SJCRH30 (cell line): ENCODE results near the gene PWWP2A. TPM values are rescaled to one million over a fixed set of nuclear protein-coding genes. Genes with fewer than 3 reads are reported as not detected.

ENCODE experiments used
- DNase-seq, 2 experiments: peaks; one replicate each; pipeline ENCODE4 v3.0.0-alpha.2; 2015 to 2020
- H3K27ac ChIP-seq: fragments of 250-450 bp; sonication (Bioruptor Pico); 2 replicates; pipeline ENCODE4 v1.5.1; 2020; ENCODE audit warnings: mild to moderate bottlenecking, moderate library complexity
- H3K27me3 ChIP-seq: fragments of 250-450 bp; sonication (Bioruptor Pico); 2 replicates; pipeline ENCODE4 v1.5.1; 2020; ENCODE audit warnings: mild to moderate bottlenecking, moderate library complexity
- H3K36me3 ChIP-seq: fragments of 250-450 bp; sonication (Bioruptor Pico); 2 replicates; pipeline ENCODE4 v1.5.1; 2020; ENCODE audit warnings: mild to moderate bottlenecking, moderate library complexity
- H3K4me1 ChIP-seq: fragments of 250-450 bp; sonication (Bioruptor Pico); 2 replicates; pipeline ENCODE4 v1.5.1; 2020; ENCODE audit warnings: mild to moderate bottlenecking, moderate library complexity
- H3K4me3 ChIP-seq: fragments of 250-450 bp; sonication (Bioruptor Pico); 2 replicates; pipeline ENCODE4 v1.5.1; 2020; ENCODE audit warnings: mild to moderate bottlenecking, moderate library complexity
- H3K9me3 ChIP-seq: fragments of 250-450 bp; sonication (Bioruptor Pico); replicated peaks from 2 replicates; pipeline ENCODE4 v1.5.1; 2020; ENCODE audit warnings: mild to moderate bottlenecking, moderate library complexity
- total RNA-seq: library from RNA; depleted of rRNA; stranded (reverse); fragments of >200 nt; shearing (Covaris generic); gene quantifications from 2 replicates; pipeline ENCODE4 v1.2.3, GENCODE V29; 2014

PWWP2A gene
- total RNA-seq, 1 experiment from 2014 or later, result 27.3 TPM

- no peaks in the 10 kb centered on the region for H3K4me1 ChIP-seq
- H3K4me3 ChIP-seq, result no peak overlapping the region
- H3K9me3 ChIP-seq, result no peaks in the 10 kb centered on the region
- no peak for DNase-seq
- H3K27me3 ChIP-seq, result no peaks in the 10 kb centered on the region
- peaks cover 34% of the 10 kb centered on the region for H3K36me3 ChIP-seq
- no peak overlapping the region for H3K27ac ChIP-seq
These were observed 23.1 kb downstream of the PWWP2A start for GRCh38 chr5:160096178-160096577.

GRCh38 chr5:160092960-160093707, 26.1 kb downstream of the PWWP2A start:
- no peaks in the 10 kb centered on the region for H3K9me3 ChIP-seq
- no peak overlapping the region for H3K4me3 ChIP-seq
- DNase-seq, result no peak
- no peak overlapping the region for H3K27ac ChIP-seq
- H3K27me3 ChIP-seq, result no peaks in the 10 kb centered on the region
- H3K36me3 ChIP-seq, result peaks cover 24% of the 10 kb centered on the region
- H3K4me1 ChIP-seq, result no peaks in the 10 kb centered on the region

DNA sequence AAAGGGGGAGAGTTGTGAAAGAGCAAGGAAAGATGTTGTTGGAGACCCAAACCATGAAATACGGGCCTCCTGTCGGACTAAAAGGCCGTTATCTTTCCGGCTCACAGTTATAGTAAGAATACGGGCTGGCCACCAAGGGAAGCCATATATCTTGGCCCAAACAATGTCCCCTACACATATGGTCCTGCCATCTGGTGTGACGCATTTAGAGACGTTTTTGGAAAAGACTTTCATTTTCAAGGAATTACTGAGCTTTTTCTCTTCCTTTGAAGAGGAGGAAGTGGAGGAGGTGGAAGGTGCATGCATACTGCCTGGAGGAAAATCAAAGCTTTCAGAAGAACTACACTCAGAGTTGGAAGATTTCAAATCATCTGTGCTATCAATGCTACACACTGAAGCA, 26.7 kb downstream of the PWWP2A start:
- 0 out of 2 replicates have a peak, but pooled peaks cover 3% of the 10 kb centered on the region for H3K4me1 ChIP-seq
- H3K27me3 ChIP-seq, result no peaks in the 10 kb centered on the region
- peaks cover 24% of the 10 kb centered on the region for H3K36me3 ChIP-seq
- no peak overlapping the region for H3K4me3 ChIP-seq
- H3K27ac ChIP-seq, result no peak overlapping the region
- no peak for DNase-seq
- H3K9me3 ChIP-seq, result no peaks in the 10 kb centered on the region

- Histone ChIP-seq H3K36me3 (peaks cover 20% of the 10 kb centered on the region), H3K27ac (no peak overlapping the region), H3K4me3 (no peak overlapping the region), H3K9me3 (no peaks in the 10 kb centered on the region), H3K4me1 (0 out of 2 replicates have a peak, but pooled peaks cover 3% of the 10 kb centered on the region), H3K27me3 (no peaks in the 10 kb centered on the region)
- no peak for DNase-seq
These were observed 29.2 kb downstream of the PWWP2A start for GRCh38 chr5:160090059-160090458.

GRCh38 chr5:160089531-160089930, 29.7 kb downstream of the PWWP2A start:
- Histone ChIP-seq H3K36me3 (peaks cover 20% of the 10 kb centered on the region), H3K4me3 (no peak overlapping the region), H3K27ac (no peak overlapping the region), H3K27me3 (no peaks in the 10 kb centered on the region), H3K9me3 (no peaks in the 10 kb centered on the region), H3K4me1 (0 out of 2 replicates have a peak, but pooled peaks cover 3% of the 10 kb centered on the region)
- DNase-seq, result no peak

DNA sequence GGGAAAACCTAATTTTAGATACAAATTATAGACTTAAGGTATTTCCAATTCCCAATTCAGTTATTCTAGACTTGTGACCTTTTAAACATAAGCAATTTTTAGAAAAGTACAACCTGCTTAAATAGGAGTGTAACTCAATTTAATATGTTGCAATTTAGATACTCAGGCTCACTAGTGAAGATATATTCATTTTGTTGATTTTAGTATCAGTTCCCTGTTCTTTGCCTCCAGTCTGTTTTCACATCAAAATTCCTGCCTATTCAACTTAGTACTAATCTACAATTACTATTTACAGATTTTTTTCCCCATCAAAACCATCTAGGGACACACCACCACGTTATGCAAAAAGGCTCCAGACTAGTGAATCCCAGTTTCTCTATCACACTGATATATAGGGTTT, 30.4 kb downstream of the PWWP2A start:
- Histone ChIP-seq H3K36me3 (peaks cover 20% of the 10 kb centered on the region), H3K4me3 (no peak overlapping the region), H3K27ac (no peak overlapping the region), H3K27me3 (no peaks in the 10 kb centered on the region), H3K4me1 (peaks cover 4% of the 10 kb centered on the region), H3K9me3 (no peaks in the 10 kb centered on the region)
- DNase-seq, result no peak

DNA sequence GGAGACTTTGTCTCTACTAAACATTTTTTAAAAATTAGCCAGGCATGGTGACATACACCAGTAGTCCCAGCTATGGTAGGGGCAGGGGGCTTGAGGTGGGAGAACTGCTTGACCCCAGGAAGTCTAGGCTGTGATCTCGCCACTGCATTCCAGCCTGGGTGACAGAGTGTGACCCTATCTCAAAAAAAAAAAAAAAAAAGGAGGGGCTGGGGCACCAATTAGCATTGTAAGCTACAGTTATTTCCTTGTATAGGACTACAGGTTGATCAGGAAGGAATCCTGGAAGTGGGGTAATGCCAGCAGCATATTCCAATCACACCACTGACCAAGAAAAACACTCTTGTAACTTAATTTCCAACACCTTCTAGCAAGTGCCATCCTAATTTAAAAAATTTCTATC, 32.1 kb downstream of the PWWP2A start:
- Histone ChIP-seq H3K27ac (peak overlapping the region; percentile 21; the same call in 1 of the 2 replicates), H3K9me3 (no peaks in the 10 kb centered on the region), H3K4me3 (no peak overlapping the region)

GRCh38 chr5:160084144-160084543, 35.1 kb downstream of the PWWP2A start:
- no peak overlapping the region for H3K27ac ChIP-seq
- peaks cover 2% of the 10 kb centered on the region; the same call in 1 of the 2 replicates for H3K36me3 ChIP-seq
- no peaks in the 10 kb centered on the region for H3K27me3 ChIP-seq
- H3K4me3 ChIP-seq, result no peak overlapping the region
- H3K4me1 ChIP-seq, result peaks cover 25% of the 10 kb centered on the region
- H3K9me3 ChIP-seq, result no peaks in the 10 kb centered on the region
- DNase-seq, result no peak

More for the DNA sequence above, 32.1 kb downstream of the PWWP2A start:
- no peak for DNase-seq
- peaks cover 4% of the 10 kb centered on the region; the same call in 1 of the 2 replicates for H3K36me3 ChIP-seq
- H3K4me1 ChIP-seq, result peaks cover 19% of the 10 kb centered on the region
- no peaks in the 10 kb centered on the region for H3K27me3 ChIP-seq

DNA sequence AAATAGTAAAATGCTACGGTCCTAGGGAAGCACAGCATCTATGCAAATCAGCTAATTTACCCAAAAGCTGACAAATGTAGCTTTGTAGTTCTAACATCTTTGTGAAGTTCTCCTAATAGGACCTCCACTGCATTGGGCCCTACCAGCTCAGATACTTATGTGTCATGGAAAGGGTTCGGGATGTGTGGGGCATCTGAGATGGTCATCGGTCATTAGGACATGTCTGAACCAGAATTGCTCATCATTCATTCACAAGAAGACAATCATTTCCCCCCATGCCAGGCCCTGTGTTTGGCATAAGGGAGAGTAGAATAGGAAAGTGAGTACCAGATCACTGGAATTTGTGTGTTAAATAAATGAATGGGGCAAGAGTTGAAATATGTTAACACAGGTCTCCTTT, 35.7 kb downstream of the PWWP2A start:
- Histone ChIP-seq H3K36me3 (peaks cover 2% of the 10 kb centered on the region; the same call in 1 of the 2 replicates), H3K4me3 (no peak overlapping the region), H3K27ac (peak overlapping the region; percentile 18; the same call in 1 of the 2 replicates), H3K27me3 (no peaks in the 10 kb centered on the region), H3K4me1 (peaks cover 25% of the 10 kb centered on the region), H3K9me3 (no peaks in the 10 kb centered on the region)
- DNase-seq, result no peak

GRCh38 chr5:160082614-160083500, 36.4 kb downstream of the PWWP2A start:
- DNase-seq, result peak in 1 of 2 experiments; percentile 24
- Histone ChIP-seq H3K27ac (peak overlapping the region; percentile 18; the same call in 1 of the 2 replicates), H3K36me3 (peaks cover 2% of the 10 kb centered on the region; the same call in 1 of the 2 replicates), H3K4me3 (no peak overlapping the region), H3K4me1 (peaks cover 25% of the 10 kb centered on the region), H3K9me3 (no peaks in the 10 kb centered on the region), H3K27me3 (no peaks in the 10 kb centered on the region)

DNA sequence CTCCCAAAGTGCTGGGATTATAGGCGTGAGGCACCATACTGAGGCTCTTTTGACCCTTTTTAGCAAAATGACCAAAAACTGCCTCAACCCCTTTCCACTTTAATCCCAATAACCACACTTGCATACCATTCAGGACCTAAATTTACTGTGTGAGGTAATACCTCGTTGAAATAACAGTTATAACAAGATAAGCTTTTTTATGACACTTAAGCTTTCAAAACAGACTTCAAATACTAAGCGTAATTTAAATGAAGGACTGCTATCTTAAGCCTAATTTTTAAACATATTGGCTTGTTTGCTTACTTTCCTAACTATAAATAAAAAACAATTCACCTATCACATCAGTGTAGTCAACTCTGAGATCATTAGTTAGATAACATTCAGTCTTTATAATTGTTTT, 37.8 kb downstream of the PWWP2A start:
- Histone ChIP-seq H3K4me1 (peaks cover 22% of the 10 kb centered on the region), H3K4me3 (no peak overlapping the region), H3K9me3 (no peaks in the 10 kb centered on the region), H3K36me3 (peaks cover 2% of the 10 kb centered on the region; the same call in 1 of the 2 replicates), H3K27me3 (no peaks in the 10 kb centered on the region), H3K27ac (no peak overlapping the region)
- DNase-seq, result no peak

DNA sequence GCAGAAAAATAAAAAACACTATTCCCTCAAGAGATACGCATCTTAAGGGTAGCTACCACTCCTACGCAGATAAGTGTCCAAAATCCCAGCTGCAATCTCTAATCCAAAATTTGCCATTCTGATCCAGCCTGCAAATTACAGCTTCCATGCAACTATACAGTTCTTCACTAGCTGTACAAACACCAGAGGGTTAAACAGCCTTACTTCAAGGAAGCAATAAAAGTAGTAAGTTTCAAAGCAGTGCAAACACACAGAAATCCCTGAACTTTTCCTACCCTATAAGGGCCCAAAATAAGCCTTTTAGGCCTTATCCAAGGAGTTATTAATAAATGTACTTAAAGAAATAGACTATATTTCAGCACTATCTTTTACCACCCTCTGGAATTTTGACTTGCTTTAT, 39.5 kb downstream of the PWWP2A start:
- Histone ChIP-seq H3K4me1 (peaks cover 28% of the 10 kb centered on the region), H3K27ac (no peak overlapping the region), H3K9me3 (no peaks in the 10 kb centered on the region), H3K27me3 (no peaks in the 10 kb centered on the region), H3K36me3 (peaks cover 2% of the 10 kb centered on the region; the same call in 1 of the 2 replicates), H3K4me3 (no peak overlapping the region)
- DNase-seq, result no peak

GRCh38 chr5:160076997-160077396, 42.3 kb downstream of the PWWP2A start:
- peaks cover 2% of the 10 kb centered on the region; the same call in 1 of the 2 replicates for H3K36me3 ChIP-seq
- H3K4me1 ChIP-seq, result peaks cover 12% of the 10 kb centered on the region
- no peak for DNase-seq
- H3K9me3 ChIP-seq, result no peaks in the 10 kb centered on the region
- no peak overlapping the region for H3K27ac ChIP-seq
- no peak overlapping the region for H3K4me3 ChIP-seq
- H3K27me3 ChIP-seq, result no peaks in the 10 kb centered on the region

DNA sequence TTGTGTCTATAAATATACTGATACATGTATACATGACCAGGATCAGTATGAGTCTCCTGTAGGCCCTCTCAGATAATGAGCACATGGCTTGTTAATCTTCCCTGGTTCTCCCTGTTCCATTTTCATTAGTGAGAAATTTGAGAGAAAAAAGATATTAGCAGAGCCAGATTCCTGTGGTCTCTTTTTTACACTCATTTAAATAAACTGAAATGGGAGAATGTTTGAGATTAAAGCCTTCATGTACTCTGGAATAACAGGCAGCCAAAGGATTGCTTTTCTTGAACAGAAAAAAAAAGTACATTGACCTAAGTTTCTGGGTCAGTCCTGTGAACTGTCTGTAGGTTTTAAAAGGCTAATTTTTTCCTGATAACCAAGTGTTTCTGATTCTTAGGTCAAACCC, 44.2 kb downstream of the PWWP2A start:
- DNase-seq, result peak in 1 of 2 experiments; percentile 24

GRCh38 chr5:160071916-160072315, 47.3 kb downstream of the PWWP2A start:
- Histone ChIP-seq H3K4me1 (peaks cover 5% of the 10 kb centered on the region; the same call in 1 of the 2 replicates), H3K27me3 (no peaks in the 10 kb centered on the region), H3K4me3 (no peak overlapping the region), H3K27ac (no peak overlapping the region), H3K9me3 (no peaks in the 10 kb centered on the region), H3K36me3 (no peaks in the 10 kb centered on the region)
- DNase-seq, result no peak

More for the DNA sequence above, 44.2 kb downstream of the PWWP2A start:
- Histone ChIP-seq H3K27ac (no peak overlapping the region), H3K4me1 (peaks cover 5% of the 10 kb centered on the region; the same call in 1 of the 2 replicates), H3K36me3 (peaks cover 2% of the 10 kb centered on the region; the same call in 1 of the 2 replicates), H3K27me3 (no peaks in the 10 kb centered on the region), H3K4me3 (no peak overlapping the region), H3K9me3 (no peaks in the 10 kb centered on the region)
